Kidney epithelial cell (primary cell): ENCODE results near the gene HDAC9. TPM values are rescaled to one million over a fixed set of nuclear protein-coding genes. Genes with fewer than 3 reads are reported as not detected.

Experiments
- DNase-seq: peaks from one replicate; pipeline ENCODE4 v3.0.0-alpha.2; 2010; ENCODE audit warnings: low read depth
- H3K27me3 ChIP-seq: 2 replicates; pipeline ENCODE4 v1.6.0; 2011; ENCODE audit warnings: low read length; ENCODE audit not compliant: control insufficient read depth, insufficient read depth
- H3K36me3 ChIP-seq: 2 replicates; pipeline ENCODE4 v1.5.1; 2011; ENCODE audit warnings: low read length; ENCODE audit not compliant: control insufficient read depth, insufficient read depth
- H3K4me3 ChIP-seq: 2 replicates; pipeline ENCODE4 v1.5.1; 2011; ENCODE audit warnings: low read depth, mild to moderate bottlenecking, control low read depth, low read length
- CTCF ChIP-seq: IDR thresholded peaks from 2 replicates; pipeline ENCODE4 v1.5.1; 2011; ENCODE audit warnings: mild to moderate bottlenecking, moderate library complexity, low read length, control low read depth, inconsistent platforms; ENCODE audit not compliant: insufficient read depth, poor library complexity, severe bottlenecking
- total RNA-seq: library from RNA; depleted of rRNA; stranded (reverse); fragments of >200 nt; gene quantifications from 2 replicates; pipeline ENCODE4 v1.2.3, GENCODE V29; 2015

Gene HDAC9
- total RNA-seq, 1 donor from 2014 or later = 84.5 TPM

GRCh38 chr7:18475488-18475887 lies 20.1 kb upstream of the HDAC9 start:
- no peak for TF ChIP-seq CTCF
- H3K4me3 ChIP-seq = no peak overlapping the region
- DNase-seq = no peak
- no peaks in the 10 kb centered on the region for H3K36me3 ChIP-seq
- H3K27me3 ChIP-seq = no peaks in the 10 kb centered on the region

GRCh38 chr7:18481776-18482175 lies 13.8 kb upstream of the HDAC9 start:
- TF ChIP-seq CTCF = no peak
- no peaks in the 10 kb centered on the region for H3K36me3 ChIP-seq
- no peaks in the 10 kb centered on the region for H3K27me3 ChIP-seq
- DNase-seq = no peak
- no peak overlapping the region for H3K4me3 ChIP-seq

GRCh38 chr7:18488049-18488448 lies 7.5 kb upstream of the HDAC9 start:
- no peak for TF ChIP-seq CTCF
- no peak overlapping the region for H3K4me3 ChIP-seq
- no peaks in the 10 kb centered on the region for H3K27me3 ChIP-seq
- H3K36me3 ChIP-seq = no peaks in the 10 kb centered on the region
- no peak for DNase-seq

- H3K4me3 ChIP-seq = no peak overlapping the region
- no peak for DNase-seq
- no peaks in the 10 kb centered on the region for H3K27me3 ChIP-seq
- no peaks in the 10 kb centered on the region for H3K36me3 ChIP-seq
- no peak for TF ChIP-seq CTCF
These were observed 5.9 kb upstream of the HDAC9 start for GRCh38 chr7:18489624-18490023.

- Histone ChIP-seq H3K27me3 (no peaks in the 10 kb centered on the region), H3K36me3 (no peaks in the 10 kb centered on the region), H3K4me3 (no peak overlapping the region)
- DNase-seq = no peak
- TF ChIP-seq CTCF = no peak
These were observed 3.7 kb upstream of the HDAC9 start for GRCh38 chr7:18491871-18492270.

DNA sequence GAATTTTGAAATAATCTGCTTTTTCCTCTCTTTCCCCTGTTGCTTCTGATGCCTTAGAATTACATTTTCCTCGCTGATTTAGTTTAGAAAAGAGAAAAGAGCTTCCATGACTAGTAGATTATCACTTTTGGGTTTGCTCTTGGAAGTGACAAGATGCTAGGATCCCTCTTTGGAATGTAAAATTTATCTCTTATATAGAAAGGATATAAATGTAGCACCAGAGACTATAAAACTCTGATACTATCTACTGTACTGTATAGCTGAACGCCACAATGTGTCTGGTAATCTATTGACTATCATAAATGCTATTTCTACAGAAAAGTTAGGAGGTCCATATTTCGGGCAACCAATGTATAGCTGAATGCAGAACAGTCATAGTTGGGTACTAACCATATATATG lies 1.1 kb upstream of the HDAC9 start:
- no peak for DNase-seq
- TF ChIP-seq CTCF = no peak
- Histone ChIP-seq H3K36me3 (no peaks in the 10 kb centered on the region), H3K27me3 (no peaks in the 10 kb centered on the region), H3K4me3 (no peak overlapping the region)
